ENCODE results near the gene FMNL2.

GRCh38 chr2:152359573-152360363 is 24.8 kb downstream of the FMNL2 start:
- TF ChIP-seq CTCF (IDR thresholded peaks at IDR 0.05), result no peak
- TF ChIP-seq POLR2A (IDR thresholded peaks at IDR 0.05), result no peak
